ENCODE results near the gene XXYLT1.

Gene XXYLT1

DNA sequence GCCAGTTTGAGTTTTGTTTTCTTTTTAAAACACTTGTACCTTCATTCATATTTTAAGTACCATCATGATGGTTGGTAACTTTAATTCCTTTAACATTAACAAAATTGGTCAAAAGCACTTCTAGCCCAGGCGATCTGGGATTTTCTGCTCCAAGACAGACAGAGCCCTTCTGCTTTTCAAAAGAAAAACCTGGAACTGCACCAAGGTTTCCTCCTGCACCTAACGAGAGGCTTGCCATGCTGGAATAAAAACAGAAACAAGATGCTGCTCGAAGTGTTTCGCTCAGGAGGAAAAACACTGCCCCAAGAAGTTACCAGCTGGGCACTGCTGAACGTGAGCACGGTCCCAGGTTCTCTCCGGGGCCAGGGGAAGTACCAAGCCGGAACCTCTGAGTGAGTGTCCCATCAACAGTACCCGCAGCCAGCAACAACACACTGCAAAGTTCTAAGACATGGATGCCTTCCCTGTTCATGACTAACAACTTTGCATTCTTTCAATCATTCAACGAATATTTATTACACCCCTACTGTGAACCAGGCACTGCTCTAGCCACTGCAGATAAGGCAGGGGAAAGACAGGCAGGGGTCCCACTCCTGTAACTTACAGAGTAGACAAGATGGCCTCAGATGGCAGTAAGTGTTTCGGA, 98.8 kb downstream of the XXYLT1 start:
- H3K4me3 ChIP-seq (ENCODE audit: low read depth, low read length) = no peak overlapping the region
- DNase-seq (ENCODE audit: low read depth) = no peak
- TF ChIP-seq CTCF (IDR thresholded peaks at IDR 0.05; ENCODE audit: low read depth, low read length, missing control alignments) = no peak

GRCh38 chr3:195171093-195171873, 99.7 kb downstream of the XXYLT1 start:
- DNase-seq (ENCODE audit: low read depth) = no peak
- H3K4me3 ChIP-seq (ENCODE audit: low read depth, low read length) = no peak overlapping the region
- no peak for TF ChIP-seq CTCF (IDR thresholded peaks at IDR 0.05; ENCODE audit: low read depth, low read length, missing control alignments)

- TF ChIP-seq CTCF (IDR thresholded peaks at IDR 0.05; ENCODE audit: low read depth, low read length, missing control alignments) = no peak
- DNase-seq (ENCODE audit: low read depth) = no peak
- H3K4me3 ChIP-seq (ENCODE audit: low read depth, low read length) = no peak overlapping the region
Observed at GRCh38 chr3:195170496-195170895, 100.5 kb downstream of the XXYLT1 start.

- no peak for DNase-seq (ENCODE audit: low read depth)
- TF ChIP-seq CTCF (IDR thresholded peaks at IDR 0.05; ENCODE audit: low read depth, low read length, missing control alignments) = no peak
- no peak overlapping the region for H3K4me3 ChIP-seq (ENCODE audit: low read depth, low read length)
Observed at GRCh38 chr3:195169011-195169649, 101.8 kb downstream of the XXYLT1 start.

DNA sequence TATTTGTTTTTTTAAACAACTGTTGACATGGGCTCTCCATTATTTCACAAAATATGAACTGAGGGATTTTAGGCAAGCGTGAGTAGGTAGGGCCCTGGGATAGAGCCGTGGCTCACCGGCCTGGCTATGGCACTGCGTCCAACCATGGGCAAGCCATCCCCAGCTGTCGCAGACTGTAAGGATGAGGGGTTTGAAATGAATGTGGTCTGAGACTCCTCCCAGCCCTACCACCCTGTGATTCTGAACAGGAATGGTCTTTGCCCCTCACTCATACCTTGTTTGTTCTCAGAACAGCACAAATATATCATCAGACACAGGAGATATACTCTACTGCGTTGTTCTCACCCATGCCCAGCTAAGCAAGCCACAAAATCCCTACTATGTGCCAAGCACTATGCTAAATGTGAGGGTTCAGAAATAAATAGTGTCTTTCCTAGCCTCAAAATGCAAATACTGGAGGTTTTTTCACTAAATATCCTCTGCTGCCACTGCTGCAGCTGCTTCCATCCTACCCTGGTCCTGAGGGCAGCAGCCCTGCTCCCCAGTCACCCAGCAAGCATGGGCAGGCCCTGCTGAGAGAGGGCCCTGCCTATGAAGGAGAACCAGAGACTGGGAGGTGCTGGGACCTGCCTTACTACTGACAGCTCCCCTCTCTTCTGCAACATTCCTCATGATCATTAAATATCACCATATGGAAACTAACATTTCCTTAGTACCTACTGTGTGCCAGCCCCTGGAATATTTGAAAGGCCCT, 102.8 kb downstream of the XXYLT1 start:
- H3K4me3 ChIP-seq (ENCODE audit: low read depth, low read length) = no peak overlapping the region
- no peak for TF ChIP-seq CTCF (IDR thresholded peaks at IDR 0.05; ENCODE audit: low read depth, low read length, missing control alignments)

GRCh38 chr3:195165790-195166189, 105.2 kb downstream of the XXYLT1 start:
- no peak for DNase-seq (ENCODE audit: low read depth)
- no peak overlapping the region for H3K4me3 ChIP-seq (ENCODE audit: low read depth, low read length)
- TF ChIP-seq CTCF (IDR thresholded peaks at IDR 0.05; ENCODE audit: low read depth, low read length, missing control alignments) = no peak

More for the DNA sequence above, 102.8 kb downstream of the XXYLT1 start:
- no peak for DNase-seq (ENCODE audit: low read depth)
